Sigmoid colon (tissue), 4 donors: ENCODE results near the gene ETS1.

ENCODE experiments used
- EP300 ChIP-seq, 4 donors: sonication (generic); formaldehyde crosslinking; IDR thresholded peaks; one replicate each; pipeline ENCODE4 v1.6.1; 2017; ENCODE audit warnings: antibody characterized with exemption in 4 of 4
- POLR2A ChIP-seq, 2 donors: fragments of 450-650 bp; IDR thresholded peaks; one replicate each; pipeline ENCODE4 v1.6.1; 2016; ENCODE audit warnings: antibody characterized with exemption in 2 of 2, mild to moderate bottlenecking in 2 of 2, moderate library complexity in 2 of 2
- POLR2AphosphoS5 ChIP-seq, 4 donors: sonication (generic); formaldehyde crosslinking; IDR thresholded peaks; one replicate each; pipeline ENCODE4 v1.6.1; 2017; ENCODE audit warnings: antibody characterized with exemption in 4 of 4
- TF ChIP-seq, protein P1 (sequence below), 4 experiments: fragments of 450-650 bp in 3 of 4; fragments of 200-600 bp in 1 of 4; IDR thresholded peaks; one replicate each; pipeline ENCODE4 v1.5.1; 2016 to 2019; ENCODE audit warnings: antibody characterized with exemption in 4 of 4, mild to moderate bottlenecking in 3 of 4, moderate library complexity in 2 of 4

DNA sequence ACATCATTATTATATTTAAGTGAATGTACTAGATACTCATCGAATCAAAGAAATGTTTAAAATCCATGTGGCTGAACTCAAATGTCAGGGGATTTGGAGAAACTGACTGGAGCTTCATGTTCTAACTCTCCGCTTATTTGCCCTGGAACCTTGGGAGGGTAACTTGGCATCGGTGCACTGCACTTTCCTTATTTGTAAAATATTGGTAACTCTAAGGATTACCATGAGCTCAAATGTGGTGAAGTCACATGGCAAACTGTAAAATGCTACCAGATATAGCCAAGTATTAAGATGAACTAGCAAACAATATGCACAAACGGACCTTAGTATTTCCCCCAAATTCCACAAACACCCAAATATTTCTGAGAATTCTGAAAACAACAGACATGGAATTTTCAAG lies 75.6 kb downstream of the ETS1 start:
- TF ChIP-seq, protein P1, sequence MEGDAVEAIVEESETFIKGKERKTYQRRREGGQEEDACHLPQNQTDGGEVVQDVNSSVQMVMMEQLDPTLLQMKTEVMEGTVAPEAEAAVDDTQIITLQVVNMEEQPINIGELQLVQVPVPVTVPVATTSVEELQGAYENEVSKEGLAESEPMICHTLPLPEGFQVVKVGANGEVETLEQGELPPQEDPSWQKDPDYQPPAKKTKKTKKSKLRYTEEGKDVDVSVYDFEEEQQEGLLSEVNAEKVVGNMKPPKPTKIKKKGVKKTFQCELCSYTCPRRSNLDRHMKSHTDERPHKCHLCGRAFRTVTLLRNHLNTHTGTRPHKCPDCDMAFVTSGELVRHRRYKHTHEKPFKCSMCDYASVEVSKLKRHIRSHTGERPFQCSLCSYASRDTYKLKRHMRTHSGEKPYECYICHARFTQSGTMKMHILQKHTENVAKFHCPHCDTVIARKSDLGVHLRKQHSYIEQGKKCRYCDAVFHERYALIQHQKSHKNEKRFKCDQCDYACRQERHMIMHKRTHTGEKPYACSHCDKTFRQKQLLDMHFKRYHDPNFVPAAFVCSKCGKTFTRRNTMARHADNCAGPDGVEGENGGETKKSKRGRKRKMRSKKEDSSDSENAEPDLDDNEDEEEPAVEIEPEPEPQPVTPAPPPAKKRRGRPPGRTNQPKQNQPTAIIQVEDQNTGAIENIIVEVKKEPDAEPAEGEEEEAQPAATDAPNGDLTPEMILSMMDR (IDR thresholded peaks at IDR 0.05) = no peak
- TF ChIP-seq POLR2A (IDR thresholded peaks at IDR 0.05) (no peak), EP300 (IDR thresholded peaks at IDR 0.05) (no peak), POLR2AphosphoS5 (IDR thresholded peaks at IDR 0.05) (no peak)
